Measurements from ENCODE around the gene PIGK. TPM values are rescaled to one million over a fixed set of nuclear protein-coding genes. Genes with fewer than 3 reads are reported as not detected.
"Not testable (repeated sequence)": the region's sequence is repeated elsewhere in the genome, so short reads cannot be mapped to it uniquely, and the experiment has no call there.

PIGK gene
- total RNA-seq, 1 donor from 2014 or later: 22.3 TPM

GRCh38 chr1:77197351-77197750 is 21.9 kb downstream of the PIGK start:
- intact Hi-C loops (cut with micrococcal nuclease): no loop called here

DNA sequence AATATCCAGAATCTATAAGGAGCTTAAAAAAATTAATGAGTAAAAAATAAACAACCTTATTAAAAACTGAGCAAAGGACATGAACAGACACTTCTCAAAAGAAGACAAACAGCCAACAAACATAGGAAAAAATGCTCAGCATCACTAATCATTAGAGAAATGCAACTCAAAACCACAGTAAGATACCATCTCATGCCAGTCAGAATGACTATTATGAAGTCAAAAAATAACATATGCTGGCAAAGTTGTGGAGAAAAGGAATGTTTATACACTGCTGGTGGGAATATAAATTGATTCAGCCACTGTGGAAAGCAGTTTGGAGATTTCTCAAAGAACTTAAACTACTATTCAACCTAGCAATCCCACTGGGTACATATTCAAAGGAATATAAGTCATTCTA is 25.3 kb downstream of the PIGK start:
- intact Hi-C loops (cut with micrococcal nuclease): no loop called here

GRCh38 chr1:77188770-77189169 is 30.5 kb downstream of the PIGK start:
- intact Hi-C loops (cut with micrococcal nuclease): no loop called here

- intact Hi-C loops (cut with micrococcal nuclease): not testable (repeated sequence)
Observed at GRCh38 chr1:77186907-77187306, 32.3 kb downstream of the PIGK start.

DNA sequence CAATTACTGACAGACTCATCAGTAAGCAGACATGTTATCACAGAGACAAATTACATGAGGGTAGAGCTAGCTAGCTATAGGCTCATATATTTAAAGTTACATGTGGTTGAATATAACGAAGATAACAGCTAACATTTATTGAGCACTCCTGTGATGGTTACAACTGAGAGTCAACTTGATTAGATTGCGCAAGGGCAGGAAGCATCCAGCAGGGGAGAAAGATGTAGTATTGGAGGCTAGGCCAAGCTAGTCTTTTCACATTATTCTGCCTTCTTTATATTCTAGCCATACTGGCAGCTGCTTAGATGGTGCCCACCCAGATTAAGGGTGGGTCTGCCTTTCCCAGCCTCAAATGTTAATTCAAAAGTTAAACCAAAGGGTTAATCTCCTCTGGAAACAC is 37.1 kb downstream of the PIGK start:
- intact Hi-C loops (cut with micrococcal nuclease): no loop called here

- intact Hi-C loops (cut with micrococcal nuclease): no loop called here
Observed at GRCh38 chr1:77179632-77180031, 39.6 kb downstream of the PIGK start.

GRCh38 chr1:77175230-77175844 is 43.9 kb downstream of the PIGK start:
- intact Hi-C loops (cut with micrococcal nuclease): no loop called here

GRCh38 chr1:77170687-77171086 is 48.5 kb downstream of the PIGK start:
- intact Hi-C loops (cut with micrococcal nuclease): no loop called here

DNA sequence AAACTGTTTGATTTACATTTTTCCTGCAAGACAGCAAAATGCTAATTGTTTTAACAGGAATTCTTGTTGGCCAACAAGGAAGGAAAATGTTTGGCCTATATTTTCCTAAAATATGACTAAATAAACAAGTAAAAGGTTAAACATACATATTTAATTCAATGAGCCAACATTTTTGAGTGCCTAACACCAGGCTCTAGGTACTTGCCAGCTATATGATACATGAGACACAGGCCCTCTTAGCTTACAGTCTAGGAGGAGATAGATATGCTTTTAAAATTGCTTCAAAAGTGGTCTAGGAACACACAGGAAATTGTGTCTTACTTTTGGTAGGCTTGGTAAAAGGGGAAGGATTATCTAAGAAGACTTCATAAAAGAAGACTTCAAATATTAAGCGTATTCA is 50.9 kb downstream of the PIGK start:
- intact Hi-C loops (cut with micrococcal nuclease): no loop called here

DNA sequence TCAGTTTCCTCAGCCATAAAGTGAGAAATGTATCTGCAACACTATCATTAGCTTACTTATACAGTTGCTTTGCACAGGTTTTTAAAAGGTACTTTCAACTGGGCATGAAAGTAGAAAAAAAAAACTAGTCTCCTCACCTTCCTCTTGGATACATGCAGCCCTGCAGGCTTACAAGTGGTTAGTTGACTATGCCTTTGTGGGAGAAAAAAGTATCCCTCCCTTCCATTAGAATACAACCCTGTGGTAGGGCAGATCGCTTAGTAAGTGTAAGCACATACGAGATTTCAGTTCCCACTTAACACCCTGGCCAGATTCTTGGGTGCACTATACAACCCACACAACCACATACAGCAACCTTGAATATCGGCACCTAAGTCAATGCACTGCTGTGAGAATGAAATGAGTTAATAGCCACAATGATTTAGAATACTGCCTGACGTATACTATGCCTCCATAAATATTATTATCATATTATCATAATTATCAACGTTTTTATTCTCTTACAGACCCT is 54.7 kb downstream of the PIGK start:
- intact Hi-C loops (cut with micrococcal nuclease): no loop called here

DNA sequence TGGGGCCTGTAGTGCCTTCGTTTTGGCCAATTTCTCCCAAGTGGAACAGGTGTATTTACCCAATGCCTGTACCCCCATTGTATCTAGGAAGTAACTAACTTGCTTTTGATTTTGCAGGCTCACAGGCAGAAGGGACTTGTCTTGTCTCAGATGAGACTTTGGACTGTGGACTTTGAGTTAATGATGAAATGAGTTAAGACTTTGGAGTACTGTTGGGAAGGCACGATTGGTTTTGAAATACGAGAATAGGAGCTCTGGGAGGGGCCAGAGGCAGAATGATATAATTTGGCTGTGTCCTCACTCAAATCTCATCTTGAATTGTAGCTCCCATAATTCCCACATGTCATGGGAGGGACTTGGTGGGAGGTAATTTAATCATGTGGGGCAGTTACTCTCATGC is 59.5 kb downstream of the PIGK start:
- intact Hi-C loops (cut with micrococcal nuclease): not testable (repeated sequence)

GRCh38 chr1:77156214-77156613 is 63.0 kb downstream of the PIGK start:
- intact Hi-C loops (cut with micrococcal nuclease): no loop called here

DNA sequence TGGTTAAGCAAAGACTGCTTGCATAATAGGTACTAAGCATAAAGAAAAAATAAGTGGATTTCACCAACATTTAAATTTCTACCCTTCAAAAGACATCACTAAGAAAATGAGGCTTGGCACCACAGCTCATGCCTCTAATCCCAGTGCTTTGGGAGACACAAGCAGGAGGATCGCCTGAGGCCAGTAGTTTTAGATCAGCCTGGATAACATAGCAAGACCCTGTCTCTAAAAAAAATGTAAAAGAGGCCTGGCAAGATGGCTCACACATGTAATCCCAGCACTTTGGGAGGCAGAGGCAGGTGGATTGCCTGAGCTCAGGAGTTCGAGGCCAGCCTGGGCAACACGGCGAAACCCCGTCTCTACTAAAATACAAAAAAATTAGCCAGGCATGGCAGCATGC is 73.0 kb downstream of the PIGK start:
- intact Hi-C loops (cut with micrococcal nuclease): loop anchor here (5.0 kb wide), 1 partner anchor 166 kb away; no protein-coding TSS in a partner anchor

DNA sequence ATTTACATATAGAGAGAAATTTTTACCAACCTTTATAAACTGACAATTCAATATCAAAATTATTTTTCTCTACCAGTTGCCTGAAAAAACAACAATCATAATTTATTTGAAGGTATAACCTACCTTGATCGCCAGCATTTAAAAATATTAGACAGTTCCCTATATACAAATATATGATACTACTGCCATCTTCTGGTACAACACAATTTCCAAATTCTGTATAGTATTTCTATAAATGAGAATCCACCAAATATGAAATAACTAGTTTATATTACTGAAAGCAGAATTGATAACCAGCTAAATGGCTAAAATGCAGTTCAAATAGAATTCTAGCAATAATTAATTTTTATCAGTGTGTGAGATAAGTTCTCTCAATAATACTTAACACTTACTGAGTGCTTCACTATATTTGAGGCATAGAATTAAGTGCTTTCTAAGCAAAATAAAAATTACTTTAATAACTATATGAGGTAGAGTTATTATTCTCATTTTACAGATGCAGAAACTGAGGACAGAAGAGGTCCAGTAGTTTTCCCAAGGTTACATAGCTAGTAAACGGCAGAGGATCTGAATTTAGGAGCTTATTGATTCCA is 75.6 kb downstream of the PIGK start:
- intact Hi-C loops (cut with micrococcal nuclease): loop anchor here (1.0 kb wide), 4 partner anchors 242 to 1152 kb away; no protein-coding TSS in a partner anchor

DNA sequence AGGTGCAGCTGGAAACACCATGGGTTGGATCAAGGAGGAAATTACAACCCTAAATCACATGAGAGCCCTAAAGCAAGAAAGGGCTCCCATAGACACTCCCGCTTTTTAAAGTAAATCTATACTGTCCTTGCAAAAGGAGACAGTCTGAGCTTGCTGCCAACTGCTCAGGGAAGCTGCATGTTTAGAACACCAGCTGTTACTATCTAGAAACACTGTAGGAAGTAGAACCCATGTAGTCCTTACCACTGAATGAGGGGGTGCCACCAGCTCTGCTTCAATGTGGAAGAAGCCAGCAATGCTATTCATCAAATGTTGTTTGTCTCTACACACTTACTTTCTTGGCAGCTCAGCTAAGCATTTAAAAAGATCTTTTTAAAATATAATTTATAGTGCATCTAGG is 79.8 kb downstream of the PIGK start:
- intact Hi-C loops (cut with micrococcal nuclease): no loop called here

DNA sequence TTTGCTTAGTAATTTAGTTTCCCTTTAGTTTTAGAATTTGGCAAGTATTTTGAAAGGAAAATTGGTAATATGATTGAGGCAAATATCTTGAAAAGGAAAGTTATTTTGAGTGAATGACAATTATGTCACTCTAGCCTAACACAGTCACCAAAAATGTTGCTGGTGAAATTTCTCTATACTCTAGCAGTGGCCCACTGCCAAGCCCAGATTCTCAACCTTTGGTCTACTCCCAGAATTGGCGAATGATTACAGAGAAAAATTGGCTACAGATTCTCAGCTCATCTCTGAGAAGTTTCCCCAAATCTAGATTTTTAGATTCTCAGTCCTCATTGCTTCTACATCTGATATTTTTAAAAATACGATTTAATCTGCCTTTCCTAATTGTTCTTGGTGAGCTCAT is 84.9 kb downstream of the PIGK start:
- intact Hi-C loops (cut with micrococcal nuclease): no loop called here

GRCh38 chr1:77133731-77134358 is 85.4 kb downstream of the PIGK start:
- intact Hi-C loops (cut with micrococcal nuclease): no loop called here

- intact Hi-C loops (cut with micrococcal nuclease): loop anchor here (1.0 kb wide), 4 partner anchors 225 to 1135 kb away; no protein-coding TSS in a partner anchor
Observed at GRCh38 chr1:77126307-77126706, 92.9 kb downstream of the PIGK start.

GRCh38 chr1:77121503-77121902 is 97.7 kb downstream of the PIGK start:
- intact Hi-C loops (cut with micrococcal nuclease): no loop called here

DNA sequence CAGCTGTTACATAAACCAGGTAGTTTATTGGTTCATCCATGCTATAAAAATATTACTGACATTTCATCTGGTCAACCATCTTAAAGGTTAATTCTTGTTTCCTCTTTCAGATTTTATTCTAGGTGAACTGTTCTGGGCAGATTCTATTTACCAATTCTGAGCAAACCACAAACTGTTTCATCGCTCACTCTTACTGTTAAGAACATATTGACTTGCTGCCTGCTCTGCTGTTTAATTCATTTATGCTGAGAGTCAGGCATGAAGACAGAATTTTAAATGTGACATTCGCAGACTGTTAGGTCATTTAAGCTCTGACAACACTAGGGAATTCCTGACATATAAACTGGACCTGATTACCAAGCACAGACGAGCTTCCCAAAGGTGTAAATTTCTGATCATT is 98.3 kb downstream of the PIGK start:
- intact Hi-C loops (cut with micrococcal nuclease): no loop called here

- intact Hi-C loops (cut with micrococcal nuclease): no loop called here
Observed at GRCh38 chr1:77118712-77119111, 100.5 kb downstream of the PIGK start.

GRCh38 chr1:77104672-77105071 is 114.6 kb downstream of the PIGK start:
- intact Hi-C loops (cut with micrococcal nuclease): no loop called here

DNA sequence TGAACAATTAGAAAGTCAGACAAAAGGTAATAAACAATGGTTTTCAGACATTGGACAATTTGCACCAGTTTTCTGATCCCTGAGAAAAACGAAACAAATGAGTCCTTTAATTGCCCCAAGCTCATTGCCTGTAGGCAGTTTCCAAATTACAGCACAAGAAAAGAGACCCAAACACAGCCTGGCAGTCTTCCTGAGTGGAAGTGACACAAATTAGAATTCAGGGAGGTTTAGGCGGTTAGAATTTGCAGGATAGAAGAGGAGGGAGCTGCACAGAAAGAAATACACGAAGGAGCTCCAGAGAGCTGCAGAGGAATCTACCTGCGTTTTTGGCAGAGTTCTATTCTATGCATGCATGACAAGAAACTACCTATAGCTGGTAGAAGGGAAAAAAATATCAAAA is 115.7 kb downstream of the PIGK start:
- intact Hi-C loops (cut with micrococcal nuclease): no loop called here
